HEK293T (cell line): Measurements from ENCODE around the gene PITPNC1.

ENCODE experiments used
- FOXK2 ChIP-seq: fragments of 450-650 bp; IDR thresholded peaks from 2 replicates; pipeline ENCODE4 v1.6.1; 2016; ENCODE audit warnings: mild to moderate bottlenecking
- FOXM1 ChIP-seq: fragments of 450-650 bp; IDR thresholded peaks from 2 replicates; pipeline ENCODE4 v1.6.1; 2017; ENCODE audit warnings: mild to moderate bottlenecking, borderline replicate concordance
- HDGF ChIP-seq: fragments of 450-650 bp; IDR thresholded peaks from 2 replicates; pipeline ENCODE4 v1.6.1; 2017; ENCODE audit warnings: antibody characterized with exemption, borderline replicate concordance
- L3MBTL2 ChIP-seq: fragments of 450-650 bp; conservative IDR thresholded peaks from 2 replicates; pipeline ENCODE4 v1.6.1; 2016; ENCODE audit warnings: mild to moderate bottlenecking
- SP1 ChIP-seq: fragments of 450-650 bp; IDR thresholded peaks from 2 replicates; pipeline ENCODE4 v1.6.1; 2017
- SUZ12 ChIP-seq: fragments of 450-650 bp; IDR thresholded peaks from 2 replicates; pipeline ENCODE4 v1.6.1; 2016; ENCODE audit warnings: mild to moderate bottlenecking
- ZNF384 ChIP-seq: fragments of 450-650 bp; IDR thresholded peaks from 2 replicates; pipeline ENCODE4 v1.6.1; 2016

DNA sequence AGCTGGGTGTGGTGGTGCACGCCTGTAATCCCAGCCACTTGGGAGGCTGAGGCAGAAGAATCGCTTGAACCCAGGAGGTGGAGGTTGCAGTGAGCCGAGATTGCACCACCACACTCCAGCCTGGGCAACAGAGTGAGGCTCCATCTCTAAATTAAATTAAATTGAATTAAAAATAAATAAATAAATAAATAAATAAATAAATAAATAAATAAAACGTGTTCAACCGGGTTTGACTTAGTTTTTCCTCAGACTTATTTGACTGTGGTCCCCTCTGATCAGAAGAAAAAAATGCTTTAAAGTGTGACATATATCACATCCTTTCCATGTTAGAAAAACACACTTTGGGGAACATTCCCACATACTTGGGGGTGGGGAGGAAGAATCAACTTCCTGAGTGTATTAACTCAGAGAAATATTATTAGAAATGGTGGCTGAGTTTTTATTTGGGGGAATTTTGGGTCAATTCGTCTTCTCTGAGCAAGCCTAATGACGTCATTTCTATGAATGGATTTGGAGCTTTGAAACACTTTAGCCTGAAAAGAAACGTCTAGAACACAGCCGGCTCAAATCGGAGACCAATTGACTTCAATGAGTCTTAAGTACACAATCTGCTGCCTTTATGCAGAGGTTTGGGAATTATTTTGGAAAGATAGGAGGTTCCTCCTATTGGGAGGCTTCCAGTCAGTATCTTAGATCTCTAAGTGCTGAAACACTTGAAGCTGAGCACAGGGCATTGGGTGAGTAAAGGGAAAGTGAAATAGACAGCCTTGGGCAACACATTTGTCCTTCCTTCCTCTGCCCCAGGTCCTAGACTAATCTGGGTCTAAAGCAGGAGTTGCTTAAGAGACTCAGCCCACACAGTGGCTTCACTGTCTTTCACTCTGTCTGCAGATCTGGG, 132.6 kb downstream of the PITPNC1 start:
- TF ChIP-seq FOXM1 (no peak), L3MBTL2 (no peak), SUZ12 (no peak), SP1 (no peak), HDGF (no peak), ZNF384 (no peak), FOXK2 (no peak)
